HEK293 (cell line): ENCODE results near the gene LY6G6D.

Experiments
- BCL11A ChIP-seq: fragments of 450-650 bp; formaldehyde crosslinking; IDR thresholded peaks from 2 replicates; pipeline ENCODE4 v1.5.1; 2016; ENCODE audit warnings: low read depth, missing biosample characterization, missing genetic modification characterization
- HOXC10 ChIP-seq: sonication (generic); formaldehyde crosslinking; IDR thresholded peaks from 2 replicates; pipeline ENCODE4 v1.8.1; 2023; ENCODE audit warnings: mild to moderate bottlenecking, missing genetic modification reagents
- HOXD13 ChIP-seq: sonication (generic); formaldehyde crosslinking; IDR thresholded peaks from 2 replicates; pipeline ENCODE4 v1.8.0; 2022; ENCODE audit warnings: missing genetic modification reagents, borderline replicate concordance
- IKZF3 ChIP-seq: fragments of 450-650 bp; IDR thresholded peaks from 2 replicates; pipeline ENCODE4 v1.5.0; 2018; ENCODE audit warnings: missing biosample characterization, mild to moderate bottlenecking, missing genetic modification characterization, moderate library complexity
- KLF10 ChIP-seq: fragments of 450-650 bp; IDR thresholded peaks from 2 replicates; pipeline ENCODE4 v1.5.1; 2018; ENCODE audit warnings: missing biosample characterization, mild to moderate bottlenecking, missing genetic modification characterization
- KLF8 ChIP-seq: fragments of 450-650 bp; formaldehyde crosslinking; IDR thresholded peaks from 2 replicates; pipeline ENCODE4 v1.5.1; 2016; ENCODE audit warnings: missing biosample characterization, missing genetic modification characterization
- MZF1 ChIP-seq: fragments of 450-650 bp; formaldehyde crosslinking; IDR thresholded peaks from 2 replicates; pipeline ENCODE4 v1.5.1; 2017; ENCODE audit warnings: missing biosample characterization, missing genetic modification characterization, borderline replicate concordance
- PRDM6 ChIP-seq: fragments of 450-650 bp; formaldehyde crosslinking; IDR thresholded peaks from 2 replicates; pipeline ENCODE4 v1.5.1; 2017; ENCODE audit warnings: missing biosample characterization, missing genetic modification characterization
- ZBTB11 ChIP-seq: fragments of 450-650 bp; formaldehyde crosslinking; conservative IDR thresholded peaks from 2 replicates; pipeline ENCODE4 v1.5.1; 2016; ENCODE audit warnings: low read depth, missing biosample characterization, missing genetic modification characterization
- ZBTB17 ChIP-seq: fragments of 450-650 bp; formaldehyde crosslinking; IDR thresholded peaks from 2 replicates; pipeline ENCODE4 v1.5.1; 2016; ENCODE audit warnings: missing biosample characterization, missing genetic modification characterization
- ZBTB21 ChIP-seq: fragments of 450-650 bp; formaldehyde crosslinking; IDR thresholded peaks from 2 replicates; pipeline ENCODE4 v1.5.1; 2017; ENCODE audit warnings: missing biosample characterization, missing genetic modification characterization
- ZBTB8A ChIP-seq: fragments of 450-650 bp; formaldehyde crosslinking; IDR thresholded peaks from 2 replicates; pipeline ENCODE4 v1.5.1; 2016; ENCODE audit warnings: missing biosample characterization, missing genetic modification characterization
- ZFP3 ChIP-seq: fragments of 450-650 bp; formaldehyde crosslinking; IDR thresholded peaks from 2 replicates; pipeline ENCODE4 v1.5.1; 2016; ENCODE audit warnings: low read depth, missing biosample characterization, missing genetic modification characterization
- ZFP41 ChIP-seq: fragments of 450-650 bp; formaldehyde crosslinking; IDR thresholded peaks from 2 replicates; pipeline ENCODE4 v1.5.1; 2016; ENCODE audit warnings: missing biosample characterization, missing genetic modification characterization, borderline replicate concordance
- ZNF239 ChIP-seq: fragments of 450-650 bp; formaldehyde crosslinking; IDR thresholded peaks from 2 replicates; pipeline ENCODE4 v1.5.1; 2016; ENCODE audit warnings: missing biosample characterization, missing genetic modification characterization
- ZNF24 ChIP-seq: fragments of 450-650 bp; formaldehyde crosslinking; IDR thresholded peaks from 2 replicates; pipeline ENCODE4 v1.5.1; 2016; ENCODE audit warnings: missing biosample characterization, missing genetic modification characterization
- ZNF266 ChIP-seq: fragments of 450-650 bp; formaldehyde crosslinking; IDR thresholded peaks from 2 replicates; pipeline ENCODE4 v1.5.1; 2016; ENCODE audit warnings: missing biosample characterization, missing genetic modification characterization, low read depth
- ZNF292 ChIP-seq: fragments of 450-650 bp; formaldehyde crosslinking; IDR thresholded peaks from 2 replicates; pipeline ENCODE4 v1.5.1; 2016; ENCODE audit warnings: low read depth, missing biosample characterization, missing genetic modification characterization, borderline replicate concordance
- ZNF473 ChIP-seq: fragments of 450-650 bp; formaldehyde crosslinking; IDR thresholded peaks from 2 replicates; pipeline ENCODE4 v1.5.1; 2017; ENCODE audit warnings: missing biosample characterization, missing genetic modification characterization
- ZNF488 ChIP-seq: fragments of 450-650 bp; formaldehyde crosslinking; IDR thresholded peaks from 2 replicates; pipeline ENCODE4 v1.5.1; 2016; ENCODE audit warnings: missing biosample characterization, missing genetic modification characterization
- ZNF514 ChIP-seq: fragments of 450-650 bp; formaldehyde crosslinking; IDR thresholded peaks from 2 replicates; pipeline ENCODE4 v1.5.1; 2016; ENCODE audit warnings: missing biosample characterization, missing genetic modification characterization
- ZNF544 ChIP-seq: fragments of 450-650 bp; formaldehyde crosslinking; IDR thresholded peaks from 2 replicates; pipeline ENCODE4 v1.5.0; 2017; ENCODE audit warnings: missing biosample characterization, missing genetic modification characterization
- ZNF558 ChIP-seq: fragments of 450-650 bp; formaldehyde crosslinking; IDR thresholded peaks from 2 replicates; pipeline ENCODE4 v1.5.1; 2016; ENCODE audit warnings: missing biosample characterization, missing genetic modification characterization
- ZNF664 ChIP-seq: fragments of 450-650 bp; formaldehyde crosslinking; IDR thresholded peaks from 2 replicates; pipeline ENCODE4 v1.5.1; 2016; ENCODE audit warnings: missing biosample characterization, missing genetic modification characterization
- ZNF670 ChIP-seq: fragments of 450-650 bp; formaldehyde crosslinking; IDR thresholded peaks from 2 replicates; pipeline ENCODE4 v1.5.1; 2016; ENCODE audit warnings: missing biosample characterization, missing genetic modification characterization, low read depth
- ZNF768 ChIP-seq: fragments of 450-650 bp; formaldehyde crosslinking; IDR thresholded peaks from 2 replicates; pipeline ENCODE4 v1.5.1; 2018; ENCODE audit warnings: missing biosample characterization, mild to moderate bottlenecking, missing genetic modification characterization
- ZNF776 ChIP-seq: fragments of 450-650 bp; formaldehyde crosslinking; IDR thresholded peaks from 2 replicates; pipeline ENCODE4 v1.5.0; 2017; ENCODE audit warnings: missing biosample characterization, missing genetic modification characterization, borderline replicate concordance
- ZNF791 ChIP-seq: fragments of 450-650 bp; formaldehyde crosslinking; IDR thresholded peaks from 2 replicates; pipeline ENCODE4 v1.5.1; 2016; ENCODE audit warnings: missing biosample characterization, missing genetic modification characterization
- ZNF837 ChIP-seq: fragments of 450-650 bp; formaldehyde crosslinking; IDR thresholded peaks from 2 replicates; pipeline ENCODE4 v1.5.1; 2016; ENCODE audit warnings: missing biosample characterization, missing genetic modification characterization
- ZSCAN16 ChIP-seq: fragments of 450-650 bp; formaldehyde crosslinking; IDR thresholded peaks from 2 replicates; pipeline ENCODE4 v1.5.1; 2016; ENCODE audit warnings: missing biosample characterization, missing genetic modification characterization
- TF ChIP-seq, protein P1 (sequence below): fragments of 450-650 bp; formaldehyde crosslinking; IDR thresholded peaks from 2 replicates; pipeline ENCODE4 v1.5.1; 2016; ENCODE audit warnings: missing biosample characterization, missing genetic modification characterization
- TF ChIP-seq, protein P2 (sequence below): fragments of 450-650 bp; formaldehyde crosslinking; IDR thresholded peaks from 2 replicates; pipeline ENCODE4 v1.5.1; 2016; ENCODE audit warnings: missing biosample characterization, missing genetic modification characterization

Gene LY6G6D

DNA sequence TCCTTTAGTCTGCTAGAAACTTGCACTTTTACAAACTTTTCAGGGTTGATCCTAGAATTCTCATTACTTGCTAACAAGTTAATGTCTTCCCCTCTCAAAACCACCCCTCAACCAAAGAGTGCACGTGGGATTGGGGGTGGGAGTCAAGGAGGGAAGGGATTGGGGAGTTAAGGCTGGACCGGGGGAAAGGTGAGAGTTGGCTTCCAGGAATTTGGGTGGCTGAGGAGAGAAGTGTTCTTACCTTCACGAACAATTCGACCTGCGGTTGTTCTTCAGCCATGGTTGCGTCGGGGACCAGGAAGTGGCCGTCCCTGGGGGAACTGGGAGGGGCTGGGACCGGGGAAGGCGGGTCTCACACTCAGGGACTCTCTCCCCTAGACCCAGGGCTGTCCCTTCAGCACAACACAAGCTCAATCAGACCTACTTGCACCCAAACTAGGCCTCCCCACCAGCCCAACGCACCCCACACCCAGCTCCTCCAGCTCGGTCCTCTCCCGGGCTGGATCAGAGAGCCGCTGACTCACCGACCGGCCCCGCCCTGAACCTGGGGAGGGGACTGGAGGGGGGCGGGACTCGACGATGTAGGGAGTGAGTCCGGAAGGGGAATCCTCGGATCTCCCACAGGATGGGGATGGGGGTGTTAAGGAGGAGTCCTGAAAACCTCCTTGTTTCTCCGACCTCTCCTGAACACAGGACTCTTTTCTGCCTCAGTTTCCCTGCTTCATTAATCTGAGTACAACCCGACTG is 21.0 kb downstream of the LY6G6D start, which contains the start of gene CLIC1 (continued):
- TF ChIP-seq PRDM6 (tag by site-specific recombination), result no peak
- TF ChIP-seq ZNF664, result no peak
- no peak for TF ChIP-seq ZNF776 (tag by site-specific recombination)
- no peak for TF ChIP-seq HOXC10 (CRISPR knock-in tag)
- TF ChIP-seq ZNF24 (tag by site-specific recombination), result no peak
- no peak for TF ChIP-seq ZFP3 (tag by site-specific recombination)
- TF ChIP-seq ZNF239 (tag by site-specific recombination), result no peak
- TF ChIP-seq ZFP41 (tag by site-specific recombination), result no peak
- peak; percentile 94 for TF ChIP-seq ZBTB17
- TF ChIP-seq ZSCAN16 (tag by site-specific recombination), result no peak
- no peak for TF ChIP-seq ZNF558 (tag by site-specific recombination)
- TF ChIP-seq, protein P1, sequence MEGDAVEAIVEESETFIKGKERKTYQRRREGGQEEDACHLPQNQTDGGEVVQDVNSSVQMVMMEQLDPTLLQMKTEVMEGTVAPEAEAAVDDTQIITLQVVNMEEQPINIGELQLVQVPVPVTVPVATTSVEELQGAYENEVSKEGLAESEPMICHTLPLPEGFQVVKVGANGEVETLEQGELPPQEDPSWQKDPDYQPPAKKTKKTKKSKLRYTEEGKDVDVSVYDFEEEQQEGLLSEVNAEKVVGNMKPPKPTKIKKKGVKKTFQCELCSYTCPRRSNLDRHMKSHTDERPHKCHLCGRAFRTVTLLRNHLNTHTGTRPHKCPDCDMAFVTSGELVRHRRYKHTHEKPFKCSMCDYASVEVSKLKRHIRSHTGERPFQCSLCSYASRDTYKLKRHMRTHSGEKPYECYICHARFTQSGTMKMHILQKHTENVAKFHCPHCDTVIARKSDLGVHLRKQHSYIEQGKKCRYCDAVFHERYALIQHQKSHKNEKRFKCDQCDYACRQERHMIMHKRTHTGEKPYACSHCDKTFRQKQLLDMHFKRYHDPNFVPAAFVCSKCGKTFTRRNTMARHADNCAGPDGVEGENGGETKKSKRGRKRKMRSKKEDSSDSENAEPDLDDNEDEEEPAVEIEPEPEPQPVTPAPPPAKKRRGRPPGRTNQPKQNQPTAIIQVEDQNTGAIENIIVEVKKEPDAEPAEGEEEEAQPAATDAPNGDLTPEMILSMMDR (tag by site-specific recombination), result no peak
- TF ChIP-seq ZBTB11 (tag by site-specific recombination), result peak; percentile 68
- TF ChIP-seq ZBTB8A, result peak; percentile 34; the same call in 1 of the 2 replicates
- peak; percentile 81 for TF ChIP-seq MZF1 (tag by site-specific recombination)
- no peak for TF ChIP-seq HOXD13 (CRISPR knock-in tag)
- peak; percentile 91 for TF ChIP-seq KLF8 (tag by site-specific recombination)
- peak; percentile 68 for TF ChIP-seq KLF10
- TF ChIP-seq ZNF292, result no peak
- no peak for TF ChIP-seq ZBTB21
- no peak for TF ChIP-seq ZNF768
- TF ChIP-seq ZNF791 (tag by site-specific recombination), result no peak
- TF ChIP-seq ZNF514 (tag by site-specific recombination), result no peak
- TF ChIP-seq ZNF473, result no peak
- TF ChIP-seq ZNF266, result no peak
- TF ChIP-seq ZNF837 (tag by site-specific recombination), result no peak
- no peak for TF ChIP-seq BCL11A (tag by site-specific recombination)
- no peak for TF ChIP-seq ZNF544 (tag by site-specific recombination)
- TF ChIP-seq IKZF3, result peak; percentile 90
- TF ChIP-seq ZNF488 (tag by site-specific recombination), result no peak
- no peak for TF ChIP-seq ZNF670
- TF ChIP-seq, protein P2, sequence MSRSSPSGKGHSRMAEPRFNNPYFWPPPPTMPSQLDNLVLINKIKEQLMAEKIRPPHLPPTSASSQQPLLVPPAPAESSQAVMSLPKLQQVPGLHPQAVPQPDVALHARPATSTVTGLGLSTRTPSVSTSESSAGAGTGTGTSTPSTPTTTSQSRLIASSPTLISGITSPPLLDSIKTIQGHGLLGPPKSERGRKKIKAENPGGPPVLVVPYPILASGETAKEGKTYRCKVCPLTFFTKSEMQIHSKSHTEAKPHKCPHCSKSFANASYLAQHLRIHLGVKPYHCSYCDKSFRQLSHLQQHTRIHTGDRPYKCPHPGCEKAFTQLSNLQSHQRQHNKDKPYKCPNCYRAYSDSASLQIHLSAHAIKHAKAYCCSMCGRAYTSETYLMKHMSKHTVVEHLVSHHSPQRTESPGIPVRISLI (tag by site-specific recombination), result no peak
